ENCODE results near the gene RASAL2.

The RASAL2 gene

GRCh38 chr1:178498896-178499675 is 405.2 kb downstream of the RASAL2 start:
- Histone ChIP-seq H3K9ac (ENCODE audit: low read length) (no peak overlapping the region), H3K27ac (ENCODE audit: low read depth, low read length) (no peak overlapping the region), H3K9me3 (ENCODE audit: insufficient read depth, low read length) (no peaks in the 10 kb centered on the region), H3K4me2 (ENCODE audit: low read depth, low read length, poor library complexity, severe bottlenecking) (no peak overlapping the region), H3K36me3 (ENCODE audit: low read length) (no peaks in the 10 kb centered on the region), H3K9me2 (replicated peaks; ENCODE audit: insufficient read depth, low read length) (no peaks in the 10 kb centered on the region), H3K27me3 (ENCODE audit: low read length) (no peaks in the 10 kb centered on the region), H3K79me2 (ENCODE audit: insufficient read depth, low read length) (no peaks in the 10 kb centered on the region), H3K4me3 (ENCODE audit: insufficient read depth, low read length, poor library complexity, severe bottlenecking) (no peak overlapping the region), H3F3A (ENCODE audit: insufficient read depth) (no peaks in the 10 kb centered on the region), H4K20me1 (ENCODE audit: low read depth, low read length) (no peaks in the 10 kb centered on the region), H2AFZ (ENCODE audit: low read depth, low read length, severe bottlenecking) (no peak overlapping the region)
- TF ChIP-seq EZH2phosphoT487 (conservative IDR thresholded peaks at IDR 0.05; ENCODE audit: low read length) (no peak), CTCF (IDR thresholded peaks at IDR 0.05; ENCODE audit: insufficient read depth, low read length, poor library complexity, severe bottlenecking) (no peak)

DNA sequence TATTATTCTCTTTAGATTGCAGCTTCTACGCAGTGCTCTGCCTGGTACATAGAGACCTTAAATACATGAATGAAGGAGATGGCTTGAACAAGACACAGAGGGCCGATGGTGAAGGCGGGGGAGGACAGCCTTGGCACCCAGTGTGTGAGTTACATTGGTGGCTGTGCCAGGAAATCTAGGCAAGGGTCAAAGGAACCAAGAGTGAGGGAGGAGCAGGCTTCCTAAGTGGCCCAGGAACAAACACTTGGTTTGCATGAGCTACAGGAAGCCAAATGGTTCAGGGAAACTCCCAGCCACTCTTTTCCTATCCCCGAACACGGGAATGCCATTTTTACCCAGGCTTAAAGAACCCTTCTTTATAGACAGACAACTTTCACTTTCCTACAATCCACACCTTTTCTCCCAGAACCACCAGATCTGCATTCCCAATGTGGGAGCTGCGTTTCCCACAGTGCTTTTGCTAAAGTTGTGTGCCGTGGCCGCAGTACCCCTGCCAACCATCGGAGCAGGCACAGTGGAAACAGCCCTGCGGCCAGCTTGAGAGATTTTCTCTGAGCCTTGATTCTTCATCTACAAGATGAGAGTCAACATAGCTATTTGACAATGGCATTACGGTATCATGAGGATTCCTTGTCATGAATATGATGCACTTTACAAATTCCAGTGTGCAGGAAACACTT is 406.3 kb downstream of the RASAL2 start:
- no peaks in the 10 kb centered on the region for H3K36me3 ChIP-seq (ENCODE audit: low read length)
- no peak overlapping the region for H3K4me2 ChIP-seq (ENCODE audit: low read depth, low read length, poor library complexity, severe bottlenecking)
- no peak overlapping the region for H3K27ac ChIP-seq (ENCODE audit: low read depth, low read length)
- H3F3A ChIP-seq (ENCODE audit: insufficient read depth), result no peaks in the 10 kb centered on the region
- H3K9ac ChIP-seq (ENCODE audit: low read length), result no peak overlapping the region
- H4K20me1 ChIP-seq (ENCODE audit: low read depth, low read length), result no peaks in the 10 kb centered on the region
- no peaks in the 10 kb centered on the region for H3K79me2 ChIP-seq (ENCODE audit: insufficient read depth, low read length)
- H2AFZ ChIP-seq (ENCODE audit: low read depth, low read length, severe bottlenecking), result no peak overlapping the region
- no peak overlapping the region for H3K4me3 ChIP-seq (ENCODE audit: insufficient read depth, low read length, poor library complexity, severe bottlenecking)
- H3K27me3 ChIP-seq (ENCODE audit: low read length), result no peaks in the 10 kb centered on the region
- no peaks in the 10 kb centered on the region for H3K9me2 ChIP-seq (replicated peaks; ENCODE audit: insufficient read depth, low read length)
- H3K9me3 ChIP-seq (ENCODE audit: insufficient read depth, low read length), result no peaks in the 10 kb centered on the region
- TF ChIP-seq EZH2phosphoT487 (conservative IDR thresholded peaks at IDR 0.05; ENCODE audit: low read length) (no peak), CTCF (IDR thresholded peaks at IDR 0.05; ENCODE audit: insufficient read depth, low read length, poor library complexity, severe bottlenecking) (no peak)

DNA sequence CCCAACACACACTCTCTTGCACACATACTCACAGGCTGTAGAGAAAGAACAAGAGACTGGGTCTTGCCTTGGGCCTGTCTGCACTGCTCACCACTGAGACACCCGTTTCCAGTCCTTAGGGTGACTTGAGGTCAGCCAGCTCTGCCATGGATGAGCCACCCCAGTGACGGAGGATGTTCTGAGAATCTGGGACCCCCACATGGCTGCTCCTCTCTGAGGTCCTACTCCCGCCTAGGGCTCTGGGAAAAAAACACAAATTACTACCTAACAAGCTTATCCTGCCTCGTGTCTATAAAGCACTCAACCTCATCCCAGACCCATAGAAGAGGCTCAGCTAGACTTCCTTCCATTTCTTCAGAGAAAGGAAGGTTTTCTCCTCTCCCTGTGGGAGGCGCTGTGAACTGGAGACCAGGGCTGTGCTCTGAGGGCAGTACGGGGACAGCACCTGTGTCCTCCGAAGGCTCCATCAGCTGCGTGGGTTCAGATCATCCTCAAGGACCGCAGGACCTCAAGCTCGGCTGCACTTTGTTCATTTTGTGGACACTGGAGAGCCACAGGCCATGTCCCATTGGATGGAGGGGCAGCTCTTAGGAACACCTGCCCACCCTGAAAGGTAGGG is 407.1 kb downstream of the RASAL2 start:
- no peak overlapping the region for H3K9ac ChIP-seq (ENCODE audit: low read length)
- no peak overlapping the region for H3K27ac ChIP-seq (ENCODE audit: low read depth, low read length)
- no peak overlapping the region for H3K4me2 ChIP-seq (ENCODE audit: low read depth, low read length, poor library complexity, severe bottlenecking)
- no peaks in the 10 kb centered on the region for H3K9me2 ChIP-seq (replicated peaks; ENCODE audit: insufficient read depth, low read length)
- H3K27me3 ChIP-seq (ENCODE audit: low read length), result no peaks in the 10 kb centered on the region
- no peaks in the 10 kb centered on the region for H4K20me1 ChIP-seq (ENCODE audit: low read depth, low read length)
- no peaks in the 10 kb centered on the region for H3K36me3 ChIP-seq (ENCODE audit: low read length)
- no peaks in the 10 kb centered on the region for H3K79me2 ChIP-seq (ENCODE audit: insufficient read depth, low read length)
- no peaks in the 10 kb centered on the region for H3K9me3 ChIP-seq (ENCODE audit: insufficient read depth, low read length)
- TF ChIP-seq CTCF (IDR thresholded peaks at IDR 0.05; ENCODE audit: insufficient read depth, low read length, poor library complexity, severe bottlenecking) (no peak), EZH2phosphoT487 (conservative IDR thresholded peaks at IDR 0.05; ENCODE audit: low read length) (no peak)
- H2AFZ ChIP-seq (ENCODE audit: low read depth, low read length, severe bottlenecking), result no peak overlapping the region
- H3F3A ChIP-seq (ENCODE audit: insufficient read depth), result no peaks in the 10 kb centered on the region
- no peak overlapping the region for H3K4me3 ChIP-seq (ENCODE audit: insufficient read depth, low read length, poor library complexity, severe bottlenecking)
